Stimulated activated CD4-positive, alpha-beta T cell treated with anti-CD3 and anti-CD28 coated beads, TNF-alpha, amount 100 ng/mL, for 1 hour (primary cell): ENCODE data around the gene MYOM3.

Source experiments
- DNase-seq, 3 donors: peaks; one replicate each; pipeline ENCODE4 v3.0.0-alpha.2; 2020; ENCODE audit warnings: low read depth in 3 of 3, low spot score in 1 of 3

The MYOM3 gene

DNA sequence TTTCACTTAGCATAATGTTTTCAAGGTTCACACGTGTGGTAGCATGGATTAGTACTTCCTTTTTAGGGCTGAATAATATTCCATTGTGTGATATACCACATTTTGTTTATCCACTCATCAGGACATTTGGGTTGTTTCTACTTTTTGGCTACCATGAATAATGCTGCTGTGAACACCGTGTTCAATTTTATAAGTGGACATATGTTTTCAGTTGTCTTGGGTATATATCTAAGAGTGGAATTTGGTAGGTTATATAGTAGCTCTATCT is 27.2 kb upstream of the MYOM3 start:
- no peak for DNase-seq

DNA sequence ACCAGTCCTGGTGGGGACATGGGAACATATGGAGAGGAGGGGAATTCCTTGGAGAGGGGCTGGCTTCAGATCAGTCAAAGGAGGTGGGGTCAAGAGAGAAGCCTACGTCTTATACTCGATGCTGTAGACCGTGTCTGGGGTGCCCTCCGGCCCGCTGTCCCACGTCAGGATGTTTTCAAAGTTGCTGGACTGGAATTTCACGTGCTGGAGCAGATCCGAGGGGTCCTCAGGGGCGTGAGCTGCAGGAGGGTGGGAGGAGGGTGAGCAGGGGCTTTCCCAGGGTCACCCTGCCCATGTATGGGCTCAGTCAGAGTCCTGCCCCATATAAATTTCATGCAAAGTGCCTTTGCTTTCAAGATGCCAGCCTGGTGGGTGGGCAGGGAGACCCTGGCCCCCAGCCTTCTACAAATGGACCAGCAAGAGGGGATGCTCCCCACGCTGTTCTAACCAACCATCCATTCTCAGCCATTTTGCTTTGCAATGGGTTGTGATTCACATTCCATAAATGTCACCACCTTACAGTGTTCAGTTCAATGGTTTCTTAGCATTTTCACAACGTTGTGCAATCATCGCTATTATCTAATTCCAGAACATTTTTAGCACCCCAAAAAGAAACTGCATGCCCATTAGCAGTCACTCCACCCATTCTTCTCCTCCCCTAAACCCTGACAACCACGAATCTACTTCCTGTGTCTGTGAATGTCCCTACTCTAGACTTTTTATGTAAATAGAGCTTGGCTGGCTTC is 26.7 kb upstream of the MYOM3 start:
- no peak for DNase-seq

DNA sequence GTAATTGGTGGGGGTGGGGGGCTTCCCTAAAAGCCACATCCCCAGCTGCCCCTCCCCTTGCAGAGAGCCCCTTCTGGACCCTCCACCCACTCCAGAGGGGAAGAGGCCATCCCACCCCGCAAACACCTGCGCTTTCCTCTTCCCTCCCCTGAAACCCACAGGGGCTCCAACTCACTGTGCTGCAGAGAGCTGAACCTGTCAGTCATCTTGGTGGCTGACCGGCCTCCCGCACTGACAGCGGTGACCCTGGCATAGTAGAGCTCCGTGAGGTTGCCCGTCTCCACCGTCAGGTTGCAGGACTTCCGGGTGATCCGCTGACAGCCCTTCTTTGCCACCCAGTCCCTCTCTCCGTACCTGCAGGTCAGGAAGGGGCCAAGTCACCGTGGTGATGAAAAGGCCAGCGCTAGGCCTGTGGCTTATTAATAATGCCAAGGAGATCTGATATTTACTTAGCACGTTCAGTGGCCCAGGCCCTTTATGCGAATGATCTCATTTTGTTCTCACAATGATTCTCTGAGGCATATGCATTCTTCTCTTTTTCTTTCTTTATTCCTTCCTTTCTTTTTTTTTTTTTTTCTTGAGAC is 25.1 kb upstream of the MYOM3 start:
- DNase-seq = no peak

DNA sequence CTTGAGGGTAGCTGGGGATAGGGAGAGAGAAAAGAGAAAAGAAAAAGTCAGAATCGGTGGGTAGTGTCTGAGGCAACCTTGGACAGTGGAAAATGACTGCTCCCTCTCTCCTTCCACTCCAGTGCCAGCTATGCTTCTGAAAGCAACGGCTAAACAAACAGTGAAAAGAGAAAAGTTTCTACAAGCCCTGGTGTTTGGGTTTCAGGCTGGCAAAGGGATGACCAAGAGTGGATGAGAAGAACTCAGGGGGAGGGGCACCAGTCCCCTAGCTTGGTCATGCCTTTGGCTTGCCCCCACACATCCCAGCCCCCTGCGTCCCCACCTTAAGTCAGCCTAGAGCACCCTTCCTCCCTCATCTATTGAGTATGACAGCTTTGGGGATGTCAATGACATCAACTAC is 22.4 kb upstream of the MYOM3 start:
- DNase-seq = no peak

DNA sequence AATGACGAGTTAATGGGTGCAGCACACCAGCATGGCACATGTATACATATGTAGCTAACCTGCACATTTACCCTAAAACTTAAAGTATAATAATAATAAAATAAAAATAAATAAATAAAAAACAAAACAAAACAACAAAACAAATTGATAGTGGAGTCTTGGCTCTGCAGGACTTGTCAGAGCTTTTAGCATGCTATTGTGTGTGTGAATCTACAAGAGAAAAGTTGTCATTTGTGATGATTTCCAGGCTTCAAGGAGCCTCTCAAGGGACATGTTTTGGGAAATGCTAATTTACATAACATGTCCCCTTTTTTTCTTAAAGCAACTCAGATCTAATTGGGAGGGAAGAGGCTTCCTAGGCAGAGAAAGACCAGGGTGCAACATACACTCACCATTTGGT is 21.9 kb upstream of the MYOM3 start:
- no peak for DNase-seq

DNA sequence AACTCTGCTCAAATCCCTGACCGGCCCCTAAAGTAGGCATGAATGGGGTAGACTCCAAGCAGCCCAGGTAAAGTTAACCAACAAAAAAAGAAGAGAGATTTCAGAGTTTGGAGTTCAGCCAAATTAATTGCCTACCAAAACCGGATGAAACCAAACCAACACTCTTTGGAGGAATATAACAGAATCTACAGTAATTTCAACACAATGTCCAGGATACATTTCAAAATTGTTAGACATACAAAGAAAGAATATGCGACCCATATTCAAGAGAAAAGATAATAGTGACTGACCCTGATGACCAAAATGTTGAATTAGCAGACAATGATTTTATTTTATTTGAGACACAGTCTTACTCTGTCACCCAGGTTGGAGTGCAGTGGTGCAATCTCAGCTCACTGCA is 18.4 kb upstream of the MYOM3 start:
- no peak for DNase-seq

DNA sequence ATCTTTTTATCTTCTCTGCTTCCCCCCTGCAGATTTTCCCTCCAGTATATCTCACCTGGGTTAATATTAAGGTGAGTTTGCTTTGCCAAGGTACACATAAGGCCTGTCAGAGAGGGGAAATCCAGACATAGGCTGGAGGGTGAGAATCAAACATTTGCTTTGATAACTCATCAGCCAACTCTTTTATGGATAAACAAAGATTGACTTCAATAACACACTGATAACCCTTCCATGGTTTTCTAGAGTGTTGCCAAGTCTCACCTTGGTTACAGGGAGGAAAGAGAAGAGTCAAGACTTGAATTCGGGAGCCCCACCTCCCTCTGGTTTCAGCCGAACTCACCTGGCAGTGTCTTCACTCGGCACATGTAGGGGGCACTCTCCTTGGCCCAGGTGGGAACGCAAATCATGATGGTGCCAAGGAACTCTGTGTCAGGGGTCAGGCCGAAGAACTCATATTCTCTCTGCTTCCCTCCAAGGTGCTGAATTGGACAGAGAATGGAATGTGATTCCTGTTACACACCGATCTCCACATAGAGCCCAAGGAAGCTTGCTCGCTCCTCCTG is 15.9 kb upstream of the MYOM3 start:
- DNase-seq = no peak

DNA sequence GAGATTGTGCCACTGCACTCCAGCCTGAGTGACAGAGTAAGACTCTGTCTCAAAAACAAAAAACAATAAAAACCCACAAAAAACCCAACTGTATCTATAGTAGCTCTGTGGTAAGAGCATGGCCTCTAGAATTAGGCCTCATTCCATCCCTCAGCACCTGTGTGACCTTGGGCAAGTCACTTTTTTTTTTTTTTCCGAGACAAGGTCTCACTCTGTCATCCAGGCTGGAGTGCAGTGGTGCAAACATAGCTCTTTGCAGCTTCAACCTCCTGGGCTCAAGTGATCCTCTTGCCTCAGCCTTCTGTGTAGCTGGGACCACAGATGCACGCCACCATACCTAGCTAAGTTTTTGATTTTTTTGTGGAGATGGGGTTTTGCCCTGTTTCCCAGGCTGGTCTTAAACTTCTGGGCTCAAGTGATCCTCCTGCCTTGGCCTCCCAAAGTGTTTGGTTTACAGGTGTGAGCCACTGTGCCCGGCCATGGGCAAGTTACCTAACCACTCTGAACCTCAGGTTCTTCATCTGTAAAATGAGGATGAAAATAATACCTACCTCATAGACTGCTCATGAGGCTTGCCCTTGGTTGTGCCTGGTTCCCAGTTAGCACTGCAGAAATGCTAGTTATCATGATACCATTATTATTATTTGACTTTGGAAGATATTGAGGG is 15.3 kb upstream of the MYOM3 start:
- no peak for DNase-seq

DNA sequence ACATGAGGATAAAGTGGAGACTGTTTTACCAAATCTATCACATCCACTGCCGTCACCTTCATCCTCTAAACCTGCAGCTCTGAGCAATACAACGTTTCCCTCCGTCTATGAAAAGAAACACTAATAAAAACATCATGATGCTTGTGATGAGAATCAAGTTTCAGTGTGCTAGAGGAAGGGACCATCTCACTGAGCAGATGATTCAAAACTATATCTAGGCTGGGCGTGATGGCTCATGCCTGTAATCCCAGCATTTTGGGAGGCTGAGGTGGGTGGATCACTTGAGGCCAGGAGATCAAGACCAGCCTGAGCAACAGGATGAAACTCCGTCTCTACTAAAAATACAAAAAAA is 14.7 kb upstream of the MYOM3 start:
- no peak for DNase-seq

DNA sequence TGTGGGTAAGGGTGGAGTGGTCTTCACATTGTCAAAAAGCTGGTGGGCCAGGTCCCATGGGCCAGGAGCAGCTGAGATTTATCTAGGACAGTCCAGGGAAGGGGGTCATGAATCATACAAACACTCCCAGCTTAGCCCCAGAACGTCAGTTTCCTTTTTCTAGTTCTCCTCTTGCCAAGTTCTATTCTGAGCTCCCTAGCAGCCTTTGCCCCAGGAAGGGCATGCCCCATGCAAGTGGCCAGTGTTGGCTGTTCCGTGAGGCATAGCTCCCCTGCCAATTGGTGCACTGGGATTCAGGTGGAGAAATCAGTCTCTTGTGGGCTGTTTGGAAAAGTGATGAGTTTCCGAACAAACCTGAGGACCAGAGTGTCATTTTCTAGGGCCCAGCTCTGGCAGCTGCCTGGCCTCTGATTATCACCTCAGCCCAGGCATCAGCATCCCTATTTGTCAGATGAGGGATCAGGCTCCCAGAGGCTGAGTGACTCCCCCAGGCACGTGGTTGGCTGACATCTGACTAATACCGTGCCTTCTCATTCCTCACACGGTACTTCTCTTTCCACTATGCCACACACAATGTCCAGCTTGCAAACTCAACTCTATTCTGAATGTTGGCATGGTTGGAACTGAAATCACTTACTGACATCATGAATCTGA is 14.2 kb upstream of the MYOM3 start:
- no peak for DNase-seq

DNA sequence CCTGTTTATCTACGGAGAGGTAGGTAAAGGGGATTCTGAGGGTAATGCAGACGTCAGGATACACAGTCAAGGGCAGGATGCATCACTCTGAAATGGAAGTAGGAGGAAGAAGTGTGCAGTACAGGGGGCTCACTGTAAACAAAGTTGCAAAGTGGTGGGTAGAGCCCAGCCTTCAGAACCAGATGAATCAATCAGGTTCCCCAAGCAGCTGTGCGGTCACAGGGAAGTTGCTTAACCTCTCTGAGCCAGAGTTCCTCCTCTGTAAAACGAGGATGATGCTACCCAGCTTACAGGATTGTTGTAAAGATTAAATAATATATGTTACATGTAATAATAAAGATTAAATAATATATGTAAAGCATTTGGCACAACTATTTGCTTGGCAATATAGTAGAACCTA is 13.5 kb upstream of the MYOM3 start:
- DNase-seq = no peak

DNA sequence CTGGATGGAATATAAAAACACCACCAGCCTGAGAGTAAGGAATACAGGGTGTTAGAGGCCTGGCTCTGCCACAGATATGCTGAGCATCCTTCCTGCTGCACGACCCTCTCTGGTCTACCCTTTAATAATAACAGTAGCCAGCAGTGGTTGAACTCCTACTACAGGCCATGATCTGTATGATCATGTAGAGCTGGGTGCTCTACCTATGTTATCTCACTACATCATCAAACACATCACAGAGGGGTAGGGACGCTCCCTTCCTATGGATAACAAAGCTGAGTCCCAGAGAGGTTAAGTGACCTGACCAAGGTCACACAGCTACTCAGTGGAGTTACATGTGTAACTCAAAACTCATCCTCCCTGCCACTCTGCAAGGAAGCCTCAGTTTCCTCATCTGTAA is 13.0 kb upstream of the MYOM3 start:
- no peak for DNase-seq

DNA sequence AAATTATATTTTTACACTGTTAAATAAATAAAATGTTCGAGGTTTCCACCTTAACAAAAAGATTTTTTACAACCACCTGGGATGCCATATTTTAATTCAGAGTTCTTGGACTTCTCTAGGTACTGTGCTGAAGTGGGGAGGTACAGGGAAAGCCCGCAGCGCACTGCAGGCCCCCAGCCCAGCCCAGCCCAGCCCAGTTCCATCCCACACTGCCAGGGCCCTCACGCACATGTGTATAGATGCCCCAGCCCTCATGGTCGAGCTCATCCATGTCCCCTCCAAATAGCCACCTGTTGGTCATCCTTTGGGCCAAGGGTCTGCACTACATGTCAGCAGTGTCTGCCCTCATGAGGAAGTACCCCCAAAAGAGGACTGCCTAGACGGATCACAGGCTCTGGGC is 11.7 kb upstream of the MYOM3 start:
- no peak for DNase-seq

DNA sequence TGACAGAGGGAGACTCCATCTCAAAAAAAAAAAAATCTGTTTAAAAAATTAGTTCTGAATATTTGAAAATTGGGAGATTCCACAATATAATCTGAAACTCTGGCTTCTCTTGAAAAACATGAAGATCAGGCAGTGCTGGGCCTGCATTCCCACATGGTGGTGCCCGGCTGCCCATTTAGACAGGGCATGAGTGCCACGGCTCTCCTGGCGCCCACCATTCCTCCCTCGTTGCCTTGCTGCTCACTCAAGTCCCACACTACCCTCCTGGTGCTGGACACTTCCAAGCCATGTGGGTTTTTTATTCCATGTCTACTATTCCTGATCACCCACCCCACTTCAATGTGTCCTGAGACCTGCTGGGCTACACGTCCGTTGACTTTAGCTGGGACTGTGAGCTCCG is 10.8 kb upstream of the MYOM3 start:
- DNase-seq = no peak

DNA sequence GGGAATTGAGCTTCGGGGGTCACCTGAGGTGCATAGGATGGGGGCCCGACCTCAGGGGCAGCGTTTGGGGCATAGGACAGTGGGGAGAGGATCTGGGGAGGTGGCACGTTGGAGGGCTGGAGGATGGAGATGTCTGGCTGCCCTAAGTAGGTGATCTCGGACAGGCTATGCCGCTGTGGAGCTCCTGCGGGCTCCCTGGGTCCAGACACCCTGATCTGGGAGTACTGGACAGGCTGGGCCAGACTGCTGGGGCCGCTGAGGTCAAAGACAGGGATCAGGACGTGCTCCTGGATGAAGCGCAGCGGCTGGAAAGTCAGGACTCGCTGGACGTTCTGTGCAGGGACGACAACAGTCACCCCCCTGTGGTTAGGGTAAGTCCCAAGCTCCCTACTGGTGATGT is 9.5 kb upstream of the MYOM3 start:
- no peak for DNase-seq

DNA sequence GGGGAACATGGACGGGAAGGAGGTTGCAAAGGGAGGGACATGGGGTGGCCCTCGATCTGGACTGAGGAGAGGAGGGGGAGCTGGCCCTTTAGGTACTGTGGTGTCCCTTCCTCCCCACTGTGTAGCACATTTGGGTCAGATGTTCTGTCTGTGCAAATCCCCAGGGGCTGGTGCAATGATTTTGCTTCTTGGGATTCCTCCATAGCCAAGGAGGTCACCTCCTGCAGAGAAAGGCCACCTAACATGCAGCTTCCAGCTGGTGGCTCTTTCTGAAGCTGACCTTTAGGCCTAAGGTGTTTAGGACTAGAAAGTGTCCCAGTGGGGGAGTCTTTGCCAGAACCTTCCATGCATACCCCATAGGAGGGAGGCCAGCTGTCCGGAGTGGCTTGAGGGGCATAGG is 9.0 kb upstream of the MYOM3 start:
- no peak for DNase-seq

DNA sequence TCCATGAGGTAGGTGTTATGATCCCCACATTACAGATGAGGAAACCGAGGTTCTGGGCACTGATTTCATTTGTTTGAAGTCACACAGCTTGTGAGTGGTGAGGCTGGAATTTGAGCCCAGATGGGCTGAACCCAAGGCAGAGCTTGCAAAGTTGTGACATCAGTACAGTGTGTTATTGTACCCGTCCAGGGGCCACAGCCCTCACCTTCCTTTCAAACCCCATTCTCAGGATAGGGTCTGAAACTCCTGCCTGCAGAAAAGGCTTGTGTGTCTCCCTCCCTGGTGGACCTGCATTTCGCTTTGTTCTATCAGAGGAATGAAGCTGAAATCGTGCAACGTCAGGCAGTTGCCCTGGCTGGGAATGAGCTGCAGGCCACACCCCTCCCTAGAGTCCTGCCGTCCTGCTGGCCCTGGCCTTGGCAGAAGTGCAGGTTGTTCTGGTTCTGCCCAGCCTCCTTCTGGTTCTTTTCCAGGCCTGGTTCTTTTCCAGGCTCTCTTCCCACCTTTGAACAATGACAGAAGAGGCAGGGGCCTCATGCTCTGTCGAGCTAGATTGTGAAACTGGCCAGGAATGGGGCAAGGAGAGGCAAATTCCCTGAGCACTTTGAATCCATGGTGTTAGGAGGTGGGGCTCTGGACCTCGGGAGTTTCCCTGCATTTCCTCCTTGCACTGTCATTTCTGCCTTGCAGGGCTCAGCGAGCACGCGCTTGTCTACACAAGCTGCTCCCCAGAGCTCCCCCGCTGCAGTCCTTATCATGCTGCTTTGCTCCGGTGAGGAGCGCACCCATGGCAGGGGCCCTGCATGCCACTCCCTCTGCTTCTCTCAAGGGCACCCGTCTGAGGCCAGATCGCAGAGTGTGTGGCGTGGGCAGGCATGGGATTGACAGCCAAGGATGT is 8.2 kb upstream of the MYOM3 start:
- no peak for DNase-seq

DNA sequence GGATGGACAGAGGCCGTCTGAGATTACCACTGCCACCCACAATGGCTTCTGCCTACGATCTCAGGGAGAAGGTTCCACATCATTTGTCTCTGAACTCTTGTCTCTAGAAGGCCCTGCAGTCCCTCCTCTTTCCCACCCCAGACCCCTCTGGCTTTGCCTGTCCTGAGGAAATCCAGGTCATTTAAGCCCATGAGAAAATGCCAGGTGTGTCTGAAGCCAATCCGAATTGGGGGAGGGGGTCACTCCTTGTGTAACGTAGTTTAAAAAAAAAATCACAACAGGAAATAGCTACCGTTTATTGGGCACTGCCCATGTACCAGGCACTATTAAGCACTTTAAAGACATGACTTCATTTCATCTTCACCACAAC is 7.5 kb upstream of the MYOM3 start:
- DNase-seq = no peak

DNA sequence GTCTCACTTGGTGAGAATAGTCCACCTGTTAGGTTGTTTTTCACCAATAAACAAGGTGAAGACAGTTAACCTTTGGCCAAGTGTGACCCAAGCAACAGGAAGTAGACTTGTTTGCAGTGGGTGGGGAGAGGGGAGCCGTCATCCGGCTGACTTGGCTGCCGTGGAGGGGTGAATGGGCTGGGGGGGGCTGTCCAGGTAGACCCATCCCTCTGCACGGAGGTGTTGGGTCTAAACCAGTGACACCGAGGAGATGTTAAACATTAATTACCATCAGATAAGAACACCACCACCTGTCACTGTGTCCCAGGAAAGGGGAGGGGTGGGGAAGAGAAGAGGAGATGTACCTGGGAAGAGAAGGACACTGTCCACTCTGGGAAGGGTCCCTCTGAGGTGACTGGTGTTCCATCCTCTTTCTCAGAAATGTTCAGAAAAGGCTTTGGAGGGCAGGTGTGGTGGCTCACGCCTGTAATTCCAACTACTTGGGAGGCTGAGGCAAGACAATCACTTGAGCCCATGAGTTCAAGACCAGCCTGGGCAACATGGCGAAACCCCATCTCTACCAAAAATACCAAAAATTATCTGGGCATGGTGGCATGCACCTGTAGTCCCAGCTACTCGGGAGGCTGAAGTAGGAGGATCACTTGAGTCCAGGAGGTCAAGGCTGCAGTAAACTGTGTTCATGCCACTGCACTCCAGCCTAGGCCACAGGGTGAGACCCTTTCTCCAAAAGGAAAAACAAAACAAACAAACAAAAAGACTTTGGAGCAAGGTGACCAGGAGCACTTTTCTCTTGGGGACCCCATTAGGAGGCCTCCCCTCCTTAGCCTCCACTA is 6.7 kb upstream of the MYOM3 start:
- no peak for DNase-seq

DNA sequence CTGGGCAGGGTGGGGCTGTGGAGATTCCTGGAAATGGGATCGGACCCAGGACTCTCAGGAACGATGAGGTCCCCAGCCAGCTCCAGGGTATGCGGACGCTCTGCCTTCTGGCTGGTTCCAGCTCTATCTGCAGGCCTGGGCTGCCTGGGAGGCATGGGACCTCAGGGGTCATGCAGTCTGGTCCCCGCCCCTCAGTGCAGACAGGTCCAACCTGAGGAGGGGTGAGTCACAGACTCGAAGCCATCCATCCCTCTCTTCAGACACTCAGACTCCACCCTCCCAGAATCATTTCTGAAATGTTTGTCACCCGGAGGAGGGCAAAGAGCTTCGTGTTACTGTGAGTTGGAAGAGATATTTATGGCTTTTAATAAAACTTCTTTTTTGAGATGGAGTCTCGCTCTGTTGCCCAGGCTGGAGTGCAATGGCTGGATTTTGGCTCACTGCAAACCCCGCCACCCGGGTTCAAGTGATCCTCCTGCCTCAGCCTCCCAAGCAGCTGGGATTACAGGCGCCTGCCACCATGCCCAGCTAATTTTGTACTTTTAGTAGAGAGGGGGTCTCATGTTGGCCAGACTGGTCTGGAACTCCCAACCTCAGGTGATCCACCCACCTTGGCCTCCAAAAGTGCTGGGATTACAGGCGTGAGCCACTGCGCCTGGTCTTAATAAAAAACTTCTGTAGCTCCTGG is 5.9 kb upstream of the MYOM3 start:
- DNase-seq = no peak
